HepG2 (cell line): ENCODE data around the gene TRIAP1.

ENCODE experiments used
- CBX5 ChIP-seq: sonication (generic); formaldehyde crosslinking; IDR thresholded peaks from 2 replicates; pipeline ENCODE4 v1.4.0; 2020; ENCODE audit warnings: missing genetic modification reagents, borderline replicate concordance
- CTCF ChIP-seq: sonication (generic); formaldehyde crosslinking; IDR thresholded peaks from 2 replicates; pipeline ENCODE4 v1.5.0; 2020; ENCODE audit warnings: mild to moderate bottlenecking, missing genetic modification reagents, moderate library complexity
- IRF1 ChIP-seq: sonication (generic); formaldehyde crosslinking; IDR thresholded peaks from 2 replicates; pipeline ENCODE4 v1.4.0; 2020; ENCODE audit warnings: low read depth, mild to moderate bottlenecking, missing genetic modification reagents
- MBNL3 ChIP-seq: fragments of 250-450 bp; sonication (Bioruptor Pico); conservative IDR thresholded peaks from 2 replicates; pipeline ENCODE4 v1.8.0; 2022; ENCODE audit warnings: mild to moderate bottlenecking, inconsistent platforms
- PHF8 ChIP-seq: sonication (generic); formaldehyde crosslinking; IDR thresholded peaks from 2 replicates; pipeline ENCODE4 v1.5.0; 2020; ENCODE audit warnings: missing genetic modification reagents
- POLR2AphosphoS5 ChIP-seq: IDR thresholded peaks from 2 replicates; pipeline ENCODE4 v1.6.1; 2012; ENCODE audit warnings: low read depth, low read length
- SMYD3 ChIP-seq: sonication (generic); formaldehyde crosslinking; IDR thresholded peaks from 2 replicates; pipeline ENCODE4 v1.8.1; 2023; ENCODE audit warnings: mild to moderate bottlenecking, missing genetic modification reagents
- UBTF ChIP-seq: sonication (generic); formaldehyde crosslinking; IDR thresholded peaks from 2 replicates; pipeline ENCODE4 v1.4.0; 2020; ENCODE audit warnings: mild to moderate bottlenecking, missing genetic modification reagents
- ZNF234 ChIP-seq: sonication (generic); formaldehyde crosslinking; conservative IDR thresholded peaks from 2 replicates; pipeline ENCODE4 v1.5.1; 2020; ENCODE audit warnings: mild to moderate bottlenecking, missing genetic modification reagents
- ZNF414 ChIP-seq: sonication (generic); formaldehyde crosslinking; IDR thresholded peaks from 2 replicates; pipeline ENCODE4 v1.5.0; 2020; ENCODE audit warnings: missing genetic modification reagents

GRCh38 chr12:120468821-120469449, 22.8 kb upstream of the TRIAP1 start:
- TF ChIP-seq CBX5 (CRISPR knock-in tag) = no peak
- peak; percentile 40; the same call in 1 of the 2 replicates for TF ChIP-seq CTCF (CRISPR knock-in tag)
- no peak for TF ChIP-seq UBTF (CRISPR knock-in tag)
- TF ChIP-seq IRF1 (CRISPR knock-in tag) = no peak
- TF ChIP-seq ZNF234 = no peak
- no peak for TF ChIP-seq SMYD3 (CRISPR knock-in tag)
- peak; percentile 25; the same call in 1 of the 2 replicates for TF ChIP-seq PHF8
- no peak for TF ChIP-seq MBNL3
- no peak for TF ChIP-seq POLR2AphosphoS5
- TF ChIP-seq ZNF414 (CRISPR knock-in tag) = no peak
